Fibroblast of lung (primary cell): ENCODE data around the gene CCDC148.

ENCODE experiments used
- EZH2 ChIP-seq: IDR thresholded peaks from 2 replicates; pipeline ENCODE4 v1.5.1; 2012; ENCODE audit warnings: low read length, control low read depth, mild to moderate bottlenecking; ENCODE audit errors: missing control alignments
- TF ChIP-seq, protein P1 (sequence below), 2 donors: IDR thresholded peaks in 1 of 2; conservative IDR thresholded peaks in 1 of 2; 1 replicate in 1 of 2; 2 replicates in 1 of 2; pipeline ENCODE4 v1.5.1; 2011 to 2012; ENCODE audit warnings: low read length in 2 of 2, control low read depth in 1 of 2, inconsistent platforms in 1 of 2, low read depth in 1 of 2, mild to moderate bottlenecking in 1 of 2

DNA sequence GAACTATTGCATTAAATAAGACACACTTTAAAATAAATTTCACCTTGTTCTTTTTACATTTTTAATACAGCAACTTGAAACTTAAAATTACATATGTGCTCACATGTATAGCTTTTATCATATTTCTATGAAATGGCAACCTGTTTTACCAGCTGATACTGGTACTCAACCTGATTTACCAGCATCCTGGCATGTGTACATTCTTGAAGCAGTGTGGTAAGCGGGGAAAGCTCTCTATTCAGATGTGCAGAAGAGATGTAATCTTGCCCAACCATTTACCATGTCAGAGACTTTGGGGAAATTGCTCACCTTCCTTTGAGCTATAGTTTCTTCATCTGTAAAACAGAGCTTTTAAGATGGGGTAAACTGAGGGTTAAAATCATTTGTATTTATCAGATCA lies 133.2 kb downstream of the CCDC148 start:
- TF ChIP-seq, protein P1, sequence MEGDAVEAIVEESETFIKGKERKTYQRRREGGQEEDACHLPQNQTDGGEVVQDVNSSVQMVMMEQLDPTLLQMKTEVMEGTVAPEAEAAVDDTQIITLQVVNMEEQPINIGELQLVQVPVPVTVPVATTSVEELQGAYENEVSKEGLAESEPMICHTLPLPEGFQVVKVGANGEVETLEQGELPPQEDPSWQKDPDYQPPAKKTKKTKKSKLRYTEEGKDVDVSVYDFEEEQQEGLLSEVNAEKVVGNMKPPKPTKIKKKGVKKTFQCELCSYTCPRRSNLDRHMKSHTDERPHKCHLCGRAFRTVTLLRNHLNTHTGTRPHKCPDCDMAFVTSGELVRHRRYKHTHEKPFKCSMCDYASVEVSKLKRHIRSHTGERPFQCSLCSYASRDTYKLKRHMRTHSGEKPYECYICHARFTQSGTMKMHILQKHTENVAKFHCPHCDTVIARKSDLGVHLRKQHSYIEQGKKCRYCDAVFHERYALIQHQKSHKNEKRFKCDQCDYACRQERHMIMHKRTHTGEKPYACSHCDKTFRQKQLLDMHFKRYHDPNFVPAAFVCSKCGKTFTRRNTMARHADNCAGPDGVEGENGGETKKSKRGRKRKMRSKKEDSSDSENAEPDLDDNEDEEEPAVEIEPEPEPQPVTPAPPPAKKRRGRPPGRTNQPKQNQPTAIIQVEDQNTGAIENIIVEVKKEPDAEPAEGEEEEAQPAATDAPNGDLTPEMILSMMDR (conservative IDR thresholded peaks at IDR 0.05 in 1 of 2, IDR thresholded peaks at IDR 0.05 in 1 of 2; ENCODE audit: low read depth in 1 of 2, low read length in 2 of 2), result no peak
- TF ChIP-seq EZH2, result no peak
